ENCODE data around the gene BHLHA15. TPM values are rescaled to one million over a fixed set of nuclear protein-coding genes. Genes with fewer than 3 reads are reported as not detected.

BHLHA15 gene
- total RNA-seq, 1 experiment from 2014 or later: 5.2 TPM

DNA sequence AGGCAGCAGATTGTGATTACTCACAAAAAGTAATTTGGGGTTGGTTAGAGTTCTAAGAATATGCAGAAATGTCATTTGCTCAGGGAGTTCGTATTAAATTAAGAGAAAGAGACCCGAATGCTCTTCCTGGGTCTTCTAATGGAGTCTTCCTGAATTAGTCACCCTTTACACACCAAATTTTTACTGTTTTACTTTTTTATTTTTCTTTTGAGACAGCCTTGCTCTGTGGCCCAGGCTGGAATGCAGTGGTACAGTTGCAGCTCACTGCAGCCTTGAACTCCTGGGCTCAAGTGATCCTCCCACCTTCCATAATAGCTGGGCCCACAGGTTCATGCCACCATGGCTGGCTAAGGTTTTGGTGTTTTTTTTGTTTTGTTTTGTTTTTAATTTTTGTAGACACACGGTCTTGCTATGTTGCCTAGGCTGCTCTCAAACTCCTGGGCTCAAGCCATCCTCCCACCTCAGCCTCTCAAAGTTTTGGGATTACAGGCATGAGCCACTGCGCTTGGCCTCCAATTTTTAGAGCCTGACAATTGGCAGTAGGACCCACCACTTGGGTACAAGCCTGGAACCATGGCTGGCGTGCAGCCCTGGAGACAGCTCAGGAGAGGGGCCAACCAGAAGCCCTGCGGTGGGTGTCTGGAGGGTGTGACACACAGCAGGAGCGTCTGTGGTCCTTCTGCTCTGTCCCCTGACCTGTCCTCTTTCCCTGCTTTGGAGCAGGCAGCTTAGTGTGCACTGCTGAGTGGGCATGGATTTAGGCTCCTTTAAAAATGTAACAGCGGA is 16.4 kb upstream of the BHLHA15 start:
- no peak for DNase-seq (ENCODE audit: low read depth, low spot score)
- H3K4me2 ChIP-seq (ENCODE audit: low read length): no peak overlapping the region
- CTCF ChIA-PET: no interaction called here

More for the DNA sequence above, 16.4 kb upstream of the BHLHA15 start:
- Histone ChIP-seq H4K20me1 (ENCODE audit: insufficient read depth) (no peaks in the 10 kb centered on the region), H3K27ac (ENCODE audit: low read depth, low read length) (no peak overlapping the region), H2AFZ (ENCODE audit: low read depth, low read length, poor library complexity, severe bottlenecking) (no peak overlapping the region), H3K27me3 (ENCODE audit: insufficient read depth, low read length) (no peaks in the 10 kb centered on the region), H3K4me1 (ENCODE audit: control insufficient read depth in 1 of 2, insufficient read depth in 2 of 2, low read length in 2 of 2) (no peaks in the 10 kb centered on the region), H3K79me2 (ENCODE audit: insufficient read depth, low read length) (peaks cover 4% of the 10 kb centered on the region; the same call in 1 of the 2 replicates), H3K9ac (ENCODE audit: low read length) (no peak overlapping the region), H3K36me3 (ENCODE audit: control insufficient read depth in 1 of 2, insufficient read depth in 2 of 2, low read length in 2 of 2) (peaks cover 0 to 4% of the 10 kb centered on the region in 2 experiments; a peak in 1 of 4 replicates), H3K9me3 (ENCODE audit: control insufficient read depth in 1 of 2, insufficient read depth in 1 of 2, low read depth in 1 of 2, low read length in 2 of 2) (no peaks in the 10 kb centered on the region), H3K9me2 (ENCODE audit: insufficient read depth) (no peaks in the 10 kb centered on the region), H3K4me3 (replicated peaks in 1 of 2; ENCODE audit: low read depth in 1 of 2, low read length in 2 of 2) (no peak overlapping the region)
- intact Hi-C loops (cut with micrococcal nuclease): no loop called here
- ChIA-PET POLR2A (no interaction called here), RAD21 (ENCODE audit: low non-redundant PET in 1 of 2, low total read pairs in 2 of 2, uncharacterized antibody in 2 of 2, unreplicated experiment in 2 of 2) (no interaction called here)
- TF ChIP-seq SP1 (IDR thresholded peaks at IDR 0.05; ENCODE audit: low read depth): no peak
- no peak for TF ChIP-seq EZH2phosphoT487 (IDR thresholded peaks at IDR 0.05; ENCODE audit: borderline replicate concordance)
- no peak for TF ChIP-seq JUND (IDR thresholded peaks at IDR 0.05)
- TF ChIP-seq ZNF274 (IDR thresholded peaks at IDR 0.05; ENCODE audit: low read depth, low read length): no peak
- no peak for TF ChIP-seq SIN3A (IDR thresholded peaks at IDR 0.05; ENCODE audit: low read depth)
- no peak for TF ChIP-seq RAD21 (IDR thresholded peaks at IDR 0.05; ENCODE audit: low read depth)
- TF ChIP-seq ELF1 (IDR thresholded peaks at IDR 0.05; ENCODE audit: borderline replicate concordance, low read depth): no peak
- no peak for TF ChIP-seq TCF7L2 (IDR thresholded peaks at IDR 0.05; ENCODE audit: borderline replicate concordance, extremely low read depth, insufficient read depth, insufficient read length)
- TF ChIP-seq, protein P1, sequence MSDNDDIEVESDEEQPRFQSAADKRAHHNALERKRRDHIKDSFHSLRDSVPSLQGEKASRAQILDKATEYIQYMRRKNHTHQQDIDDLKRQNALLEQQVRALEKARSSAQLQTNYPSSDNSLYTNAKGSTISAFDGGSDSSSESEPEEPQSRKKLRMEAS (IDR thresholded peaks at IDR 0.05): no peak
- no peak for TF ChIP-seq ZFX (IDR thresholded peaks at IDR 0.05)
- TF ChIP-seq, protein P2, sequence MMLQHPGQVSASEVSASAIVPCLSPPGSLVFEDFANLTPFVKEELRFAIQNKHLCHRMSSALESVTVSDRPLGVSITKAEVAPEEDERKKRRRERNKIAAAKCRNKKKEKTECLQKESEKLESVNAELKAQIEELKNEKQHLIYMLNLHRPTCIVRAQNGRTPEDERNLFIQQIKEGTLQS (IDR thresholded peaks at IDR 0.05): no peak
- TF ChIP-seq, protein P3, sequence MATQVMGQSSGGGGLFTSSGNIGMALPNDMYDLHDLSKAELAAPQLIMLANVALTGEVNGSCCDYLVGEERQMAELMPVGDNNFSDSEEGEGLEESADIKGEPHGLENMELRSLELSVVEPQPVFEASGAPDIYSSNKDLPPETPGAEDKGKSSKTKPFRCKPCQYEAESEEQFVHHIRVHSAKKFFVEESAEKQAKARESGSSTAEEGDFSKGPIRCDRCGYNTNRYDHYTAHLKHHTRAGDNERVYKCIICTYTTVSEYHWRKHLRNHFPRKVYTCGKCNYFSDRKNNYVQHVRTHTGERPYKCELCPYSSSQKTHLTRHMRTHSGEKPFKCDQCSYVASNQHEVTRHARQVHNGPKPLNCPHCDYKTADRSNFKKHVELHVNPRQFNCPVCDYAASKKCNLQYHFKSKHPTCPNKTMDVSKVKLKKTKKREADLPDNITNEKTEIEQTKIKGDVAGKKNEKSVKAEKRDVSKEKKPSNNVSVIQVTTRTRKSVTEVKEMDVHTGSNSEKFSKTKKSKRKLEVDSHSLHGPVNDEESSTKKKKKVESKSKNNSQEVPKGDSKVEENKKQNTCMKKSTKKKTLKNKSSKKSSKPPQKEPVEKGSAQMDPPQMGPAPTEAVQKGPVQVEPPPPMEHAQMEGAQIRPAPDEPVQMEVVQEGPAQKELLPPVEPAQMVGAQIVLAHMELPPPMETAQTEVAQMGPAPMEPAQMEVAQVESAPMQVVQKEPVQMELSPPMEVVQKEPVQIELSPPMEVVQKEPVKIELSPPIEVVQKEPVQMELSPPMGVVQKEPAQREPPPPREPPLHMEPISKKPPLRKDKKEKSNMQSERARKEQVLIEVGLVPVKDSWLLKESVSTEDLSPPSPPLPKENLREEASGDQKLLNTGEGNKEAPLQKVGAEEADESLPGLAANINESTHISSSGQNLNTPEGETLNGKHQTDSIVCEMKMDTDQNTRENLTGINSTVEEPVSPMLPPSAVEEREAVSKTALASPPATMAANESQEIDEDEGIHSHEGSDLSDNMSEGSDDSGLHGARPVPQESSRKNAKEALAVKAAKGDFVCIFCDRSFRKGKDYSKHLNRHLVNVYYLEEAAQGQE (IDR thresholded peaks at IDR 0.05; ENCODE audit: low read depth): no peak
- TF ChIP-seq POLR2A (IDR thresholded peaks at IDR 0.05; ENCODE audit: borderline replicate concordance, extremely low read depth, insufficient read depth, insufficient read length): no peak
- no peak for TF ChIP-seq EZH2 (IDR thresholded peaks at IDR 0.05)
- TF ChIP-seq EGR1 (IDR thresholded peaks at IDR 0.05; ENCODE audit: low read depth): no peak
- no peak for TF ChIP-seq FOSL1 (IDR thresholded peaks at IDR 0.05; ENCODE audit: low read depth)
- ATAC-seq: no peak
- no TSS peak for BruUV-seq (replicated peaks)
